TTC549 (cell line): ENCODE measurements around the gene NOL7.

ENCODE experiments used
- FAIRE-seq: peaks from 2 replicates; lab custom pipeline; 2012; peaks lifted over from hg19 to GRCh38; lab: Jason Lieb, UNC

The NOL7 gene

DNA sequence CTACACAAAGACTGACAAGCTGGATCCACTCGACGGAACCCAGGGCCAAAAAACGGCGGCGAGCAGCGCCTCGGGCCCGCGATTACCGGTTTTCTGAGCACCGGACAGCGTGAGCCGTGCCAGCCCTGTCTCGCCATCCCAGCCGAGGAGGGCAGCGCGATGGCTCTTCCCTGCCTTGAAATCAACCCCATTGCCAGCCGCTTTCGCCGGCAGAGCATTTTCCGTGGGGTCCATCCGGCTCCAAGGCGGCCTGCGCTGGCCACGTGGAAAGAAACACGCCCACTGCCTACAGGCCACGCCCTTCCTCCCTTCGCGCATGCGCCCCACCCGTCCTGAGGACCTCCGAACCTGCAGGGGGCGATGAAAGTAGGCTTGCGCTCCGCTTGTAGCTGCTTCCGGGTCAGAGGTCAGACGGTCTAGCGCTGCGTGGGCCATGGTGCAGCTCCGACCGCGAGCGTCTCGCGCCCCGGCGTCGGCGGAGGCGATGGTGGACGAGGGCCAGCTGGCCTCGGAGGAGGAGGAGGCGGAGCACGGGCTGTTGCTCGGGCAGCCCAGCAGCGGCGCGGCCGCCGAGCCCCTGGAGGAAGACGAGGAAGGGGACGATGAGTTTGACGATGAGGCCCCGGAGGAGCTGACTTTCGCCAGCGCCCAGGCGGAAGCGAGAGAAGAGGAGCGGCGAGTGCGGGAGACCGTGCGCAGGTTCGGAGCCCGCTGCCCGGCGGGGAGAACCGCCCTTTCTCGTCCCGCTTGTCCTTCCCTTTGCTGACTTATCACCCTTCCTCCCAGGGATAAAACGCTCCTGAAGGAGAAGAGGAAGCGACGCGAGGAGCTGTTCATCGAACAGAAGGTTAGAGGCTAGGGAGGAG lies at the start of gene NOL7:
Gene NOL7, plus strand, starts transcription at position 410 of the 866 bp plus-strand sequence. Its CDS starts 24 bp downstream, at position 434.
- no peak for FAIRE-seq

GRCh38 chr6:13565921-13566320 lies 49.2 kb upstream of the NOL7 start:
- no peak for FAIRE-seq

DNA sequence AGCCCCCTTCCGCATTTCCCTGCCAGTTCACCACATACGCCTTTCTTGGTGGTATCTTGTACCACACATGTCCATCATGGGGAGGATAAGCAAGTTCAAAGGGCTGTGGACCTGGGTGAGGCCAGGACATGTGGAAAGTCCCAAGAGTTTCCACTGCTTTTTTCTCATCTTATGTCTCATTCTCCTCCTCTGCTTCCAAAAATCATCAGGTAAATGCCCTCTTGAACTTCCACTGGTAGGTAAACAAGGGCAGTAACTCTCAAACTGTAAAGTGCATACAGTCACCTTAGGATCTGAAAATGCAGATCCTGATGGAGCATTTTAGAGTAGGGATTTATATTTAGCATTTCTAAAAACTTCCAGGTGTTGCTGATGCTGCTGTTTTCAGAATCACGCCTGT lies 48.6 kb upstream of the NOL7 start:
- FAIRE-seq = no peak

- no peak for FAIRE-seq
Observed at GRCh38 chr6:13568970-13569369, 46.2 kb upstream of the NOL7 start.

- FAIRE-seq = no peak
Observed at GRCh38 chr6:13572240-13572639, 42.9 kb upstream of the NOL7 start.

GRCh38 chr6:13572951-13573654 lies 42.0 kb upstream of the NOL7 start:
- no peak for FAIRE-seq

GRCh38 chr6:13573669-13574110 lies 41.4 kb upstream of the NOL7 start:
- no peak for FAIRE-seq

GRCh38 chr6:13574149-13574570 lies 41.0 kb upstream of the NOL7 start:
- no peak for FAIRE-seq

- FAIRE-seq = no peak
Observed at GRCh38 chr6:13574571-13575376, 40.4 kb upstream of the NOL7 start, which contains the start of gene SIRT5. Gene SIRT5, plus strand, starts transcription at chr6:13574601. Its CDS starts 9,510 bp downstream, at chr6:13584111.

DNA sequence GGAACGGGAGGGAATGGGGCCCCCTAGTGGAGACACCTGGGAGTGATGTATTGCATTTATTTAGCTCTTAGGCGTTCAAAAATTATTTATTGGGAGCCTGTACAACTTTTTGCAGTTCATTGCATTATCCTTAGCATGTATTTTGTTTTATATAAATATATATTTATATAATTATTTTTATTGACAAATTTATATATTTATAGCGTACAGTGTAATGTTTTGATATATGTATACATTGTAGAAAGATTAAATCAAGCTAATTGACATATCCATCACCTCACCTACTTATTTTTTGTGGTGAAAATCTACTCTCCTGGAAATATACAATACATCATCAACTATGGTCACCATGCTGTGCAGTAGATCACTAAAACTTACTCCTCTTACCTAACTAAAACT lies 39.8 kb upstream of the NOL7 start:
- FAIRE-seq = no peak

DNA sequence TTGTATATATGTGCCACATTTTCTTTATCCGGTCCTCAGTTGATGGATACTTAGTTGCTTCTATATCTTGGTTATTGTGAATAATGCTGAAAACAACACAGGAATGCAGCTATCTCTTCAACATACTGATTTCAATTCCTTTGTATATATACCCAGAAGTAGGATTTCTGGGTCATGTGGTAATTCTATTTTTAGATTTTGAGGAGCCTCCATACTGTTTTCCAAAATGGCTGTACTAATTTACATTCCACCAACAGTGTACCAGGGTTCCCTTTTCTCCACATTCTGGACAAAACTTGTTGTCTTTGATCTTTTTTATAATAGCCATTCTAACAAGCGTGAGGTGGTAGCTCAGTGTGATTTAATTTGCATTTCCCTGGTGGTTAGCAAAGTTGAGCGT lies 39.1 kb upstream of the NOL7 start:
- no peak for FAIRE-seq

DNA sequence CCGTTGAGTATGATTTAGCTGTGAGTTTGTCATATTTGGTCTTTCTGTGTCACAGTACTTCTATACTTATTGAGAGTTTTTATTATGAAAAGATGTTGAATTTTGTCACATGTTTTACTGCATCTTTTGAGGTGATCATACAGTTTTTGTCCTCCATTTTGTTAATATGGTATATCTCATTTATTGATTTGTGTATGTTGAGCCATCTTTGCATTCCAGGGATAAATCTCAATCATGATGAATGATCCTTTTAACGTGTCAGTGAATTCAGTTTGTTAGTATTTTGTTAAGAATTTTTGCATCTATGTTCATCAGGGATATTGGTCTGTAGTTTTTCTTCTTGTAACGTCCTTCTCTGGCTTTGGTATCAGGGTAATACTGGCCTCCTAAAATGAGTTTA lies 37.2 kb upstream of the NOL7 start:
- no peak for FAIRE-seq

DNA sequence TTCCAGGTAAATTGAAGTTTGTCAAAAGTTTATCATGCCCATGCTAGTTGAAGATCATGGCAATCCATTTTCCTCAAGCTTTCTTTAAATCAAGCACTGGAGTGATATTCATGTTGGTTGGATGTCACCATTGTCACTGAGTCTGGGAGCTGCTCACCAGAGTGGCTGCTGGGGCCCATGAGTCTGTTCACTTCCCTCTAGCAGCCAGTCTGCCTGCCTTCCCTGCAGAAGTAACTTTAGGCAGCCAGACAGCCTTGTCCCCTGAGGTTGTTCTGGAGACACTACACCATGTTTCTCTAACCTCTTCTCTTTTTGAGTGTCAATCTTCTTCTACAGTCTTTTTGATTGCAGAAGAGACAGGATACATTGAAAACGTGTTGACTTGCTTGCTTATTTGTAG lies 35.2 kb upstream of the NOL7 start:
- no peak for FAIRE-seq

GRCh38 chr6:13581700-13582229 lies 33.4 kb upstream of the NOL7 start:
- no peak for FAIRE-seq

DNA sequence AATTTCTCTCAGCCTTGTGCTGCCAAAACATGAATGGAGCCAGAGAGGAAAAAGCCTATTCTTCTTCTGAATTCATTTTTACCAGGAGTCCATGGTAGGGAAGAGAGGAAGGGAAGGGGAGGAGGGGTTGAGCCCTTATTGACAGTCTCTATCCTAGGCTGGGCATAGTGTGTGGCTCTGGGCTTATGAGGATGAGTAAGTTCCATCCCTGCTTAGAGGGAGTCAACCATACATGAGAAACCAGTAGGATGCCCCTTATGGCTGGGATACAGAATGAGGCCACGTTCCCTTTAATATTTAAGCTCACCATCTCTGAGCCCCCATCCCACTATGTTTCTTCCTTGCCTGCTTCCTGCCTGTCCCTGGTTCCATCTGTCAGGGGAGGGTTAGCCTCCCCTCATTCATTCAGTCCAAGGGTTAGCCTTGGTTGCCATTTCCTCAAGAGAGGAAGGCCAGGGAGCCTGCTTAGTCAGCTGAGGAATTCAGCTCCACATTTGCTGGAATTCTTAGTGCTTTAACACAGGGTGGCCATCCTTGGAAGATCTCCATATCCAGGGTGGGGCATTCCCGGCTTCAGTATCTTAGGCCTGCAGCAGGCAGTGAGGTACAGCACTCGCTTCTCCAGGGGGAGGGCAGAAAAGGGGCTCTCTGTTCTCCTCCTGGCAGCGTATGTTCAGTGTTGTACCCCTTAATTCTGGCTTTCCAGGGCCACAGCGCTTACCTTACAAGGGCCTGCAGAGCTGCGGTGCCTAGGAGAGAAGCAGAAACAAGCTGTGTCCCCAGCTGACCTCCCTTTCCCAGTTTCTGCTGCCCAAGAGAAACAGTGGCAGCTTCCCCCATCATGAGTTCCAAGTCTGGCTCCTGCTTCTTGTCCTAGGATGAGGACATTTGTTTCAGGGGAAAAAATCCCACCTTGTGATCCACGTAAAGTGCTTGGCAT lies 28.3 kb upstream of the NOL7 start:
- FAIRE-seq = no peak

GRCh38 chr6:13589801-13590200 lies 25.3 kb upstream of the NOL7 start:
- FAIRE-seq = no peak

DNA sequence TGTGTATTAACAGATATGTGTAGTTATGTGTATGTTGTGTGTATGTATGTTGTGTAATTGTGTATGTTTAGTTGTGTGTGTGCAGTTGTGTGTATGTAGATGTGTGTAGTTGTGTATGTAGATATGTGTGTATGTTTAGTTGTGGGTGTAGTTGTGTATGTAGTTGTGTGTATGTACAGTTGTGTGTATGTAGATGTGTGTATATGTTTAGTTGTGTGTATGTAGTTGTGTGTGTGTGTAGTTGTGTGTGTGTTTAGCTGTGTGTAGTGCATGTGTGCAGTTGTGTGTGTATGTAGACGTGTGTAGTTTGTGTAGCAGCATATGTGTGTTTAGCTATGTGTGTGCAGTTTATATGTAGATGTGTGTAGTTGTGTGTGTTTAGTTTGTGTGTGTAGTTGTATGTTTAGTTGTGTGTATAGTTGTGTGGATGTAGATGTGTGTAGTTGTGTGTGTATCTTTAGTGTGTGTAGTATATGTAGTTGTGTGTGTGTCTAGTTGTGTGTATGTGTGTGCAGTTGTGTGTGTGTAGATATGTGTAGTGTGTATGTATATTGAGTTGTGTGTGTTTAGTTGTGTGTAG lies 24.5 kb upstream of the NOL7 start:
- no peak for FAIRE-seq

- FAIRE-seq = no peak
Observed at GRCh38 chr6:13591205-13591921, 23.8 kb upstream of the NOL7 start.

GRCh38 chr6:13593103-13593502 lies 22.0 kb upstream of the NOL7 start:
- FAIRE-seq = no peak

- FAIRE-seq = no peak
Observed at GRCh38 chr6:13593720-13594119, 21.4 kb upstream of the NOL7 start.
